ENCODE results near the gene PSMD3.
"Not testable (repeated sequence)": the region's sequence is repeated elsewhere in the genome, so short reads cannot be mapped to it uniquely, and the experiment has no call there.

DNA sequence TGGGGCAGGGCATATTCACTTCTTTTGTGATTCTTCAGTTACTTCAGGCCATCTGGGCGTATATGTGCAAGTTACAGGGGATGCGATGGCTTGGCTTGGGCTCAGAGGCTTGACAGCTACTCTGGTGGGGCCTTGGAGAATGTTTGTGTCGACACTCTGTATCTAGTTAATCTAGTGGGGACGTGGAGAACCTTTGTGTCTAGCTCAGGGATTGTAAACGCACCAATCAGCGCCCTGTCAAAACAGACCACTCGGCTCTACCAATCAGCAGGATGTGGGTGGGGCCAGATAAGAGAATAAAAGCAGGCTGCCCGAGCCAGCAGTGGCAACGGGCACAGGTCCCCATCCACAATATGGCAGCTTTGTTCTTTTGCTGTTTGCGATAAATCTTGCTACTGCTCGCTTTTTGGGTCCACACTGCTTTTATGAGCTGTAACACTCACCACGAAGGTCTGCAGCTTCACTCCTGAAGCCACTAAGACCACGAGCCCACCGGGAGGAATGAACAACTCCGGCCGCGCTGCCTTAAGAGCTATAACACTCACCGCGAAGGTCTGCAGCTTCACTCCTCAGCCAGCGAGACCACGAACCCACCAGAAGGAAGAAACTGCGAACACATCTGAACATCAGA is 31.5 kb downstream of the PSMD3 start:
- TF ChIP-seq, protein P1, sequence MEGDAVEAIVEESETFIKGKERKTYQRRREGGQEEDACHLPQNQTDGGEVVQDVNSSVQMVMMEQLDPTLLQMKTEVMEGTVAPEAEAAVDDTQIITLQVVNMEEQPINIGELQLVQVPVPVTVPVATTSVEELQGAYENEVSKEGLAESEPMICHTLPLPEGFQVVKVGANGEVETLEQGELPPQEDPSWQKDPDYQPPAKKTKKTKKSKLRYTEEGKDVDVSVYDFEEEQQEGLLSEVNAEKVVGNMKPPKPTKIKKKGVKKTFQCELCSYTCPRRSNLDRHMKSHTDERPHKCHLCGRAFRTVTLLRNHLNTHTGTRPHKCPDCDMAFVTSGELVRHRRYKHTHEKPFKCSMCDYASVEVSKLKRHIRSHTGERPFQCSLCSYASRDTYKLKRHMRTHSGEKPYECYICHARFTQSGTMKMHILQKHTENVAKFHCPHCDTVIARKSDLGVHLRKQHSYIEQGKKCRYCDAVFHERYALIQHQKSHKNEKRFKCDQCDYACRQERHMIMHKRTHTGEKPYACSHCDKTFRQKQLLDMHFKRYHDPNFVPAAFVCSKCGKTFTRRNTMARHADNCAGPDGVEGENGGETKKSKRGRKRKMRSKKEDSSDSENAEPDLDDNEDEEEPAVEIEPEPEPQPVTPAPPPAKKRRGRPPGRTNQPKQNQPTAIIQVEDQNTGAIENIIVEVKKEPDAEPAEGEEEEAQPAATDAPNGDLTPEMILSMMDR (IDR thresholded peaks at IDR 0.05), result not testable (repeated sequence)
- not testable (repeated sequence) for TF ChIP-seq POLR2A (IDR thresholded peaks at IDR 0.05)
